Measurements from ENCODE around the gene TGM4. TPM values are rescaled to one million over a fixed set of nuclear protein-coding genes. Genes with fewer than 3 reads are reported as not detected.

Gene TGM4
- polyA plus RNA-seq, 2 donors, result not detected

- 66 to 67% methylated on average over 3 of the region's 3 CpGs for WGBS, 2 donors
- Histone ChIP-seq H3K4me1 (ENCODE audit: control insufficient read depth in 2 of 2, insufficient read depth in 2 of 2, low read length in 1 of 2) (peaks cover 2 to 13% of the 10 kb centered on the region in 2 donors), H3K4me3 (ENCODE audit: low read depth in 1 of 2, low read length in 2 of 2) (no peak overlapping the region), H3K9me3 (ENCODE audit: control insufficient read depth in 2 of 2, insufficient read depth in 1 of 2, low read depth in 1 of 2, low read length in 1 of 2) (no peaks in the 10 kb centered on the region), H3K36me3 (ENCODE audit: control insufficient read depth in 2 of 2, insufficient read depth in 2 of 2, low read length in 1 of 2) (no peaks in the 10 kb centered on the region), H3K27me3 (ENCODE audit: control insufficient read depth in 1 of 2, insufficient read depth in 2 of 2, low read length in 2 of 2) (no peaks in the 10 kb centered on the region), H3K27ac (ENCODE audit: low read depth in 2 of 2, low read length in 1 of 2) (no peak overlapping the region)
Measured at GRCh38 chr3:44890258-44890657, 15.8 kb downstream of the TGM4 start.

- Histone ChIP-seq H3K27ac (ENCODE audit: low read depth in 2 of 2, low read length in 1 of 2) (no peak overlapping the region), H3K9me3 (ENCODE audit: control insufficient read depth in 2 of 2, insufficient read depth in 1 of 2, low read depth in 1 of 2, low read length in 1 of 2) (no peaks in the 10 kb centered on the region), H3K36me3 (ENCODE audit: control insufficient read depth in 2 of 2, insufficient read depth in 2 of 2, low read length in 1 of 2) (no peaks in the 10 kb centered on the region), H3K4me3 (ENCODE audit: low read depth in 1 of 2, low read length in 2 of 2) (no peak overlapping the region), H3K4me1 (ENCODE audit: control insufficient read depth in 2 of 2, insufficient read depth in 2 of 2, low read length in 1 of 2) (peaks cover 2 to 9% of the 10 kb centered on the region in 2 donors), H3K27me3 (ENCODE audit: control insufficient read depth in 1 of 2, insufficient read depth in 2 of 2, low read length in 2 of 2) (no peaks in the 10 kb centered on the region)
- 75 to 77% methylated on average over 3 of the region's 3 CpGs for WGBS, 2 donors
Measured at GRCh38 chr3:44890852-44891251, 16.4 kb downstream of the TGM4 start.

- Histone ChIP-seq H3K27ac (ENCODE audit: low read depth in 2 of 2, low read length in 1 of 2) (no peak overlapping the region), H3K9me3 (ENCODE audit: control insufficient read depth in 2 of 2, insufficient read depth in 1 of 2, low read depth in 1 of 2, low read length in 1 of 2) (no peaks in the 10 kb centered on the region), H3K4me3 (ENCODE audit: low read depth in 1 of 2, low read length in 2 of 2) (no peak overlapping the region), H3K36me3 (ENCODE audit: control insufficient read depth in 2 of 2, insufficient read depth in 2 of 2, low read length in 1 of 2) (no peaks in the 10 kb centered on the region), H3K4me1 (ENCODE audit: control insufficient read depth in 2 of 2, insufficient read depth in 2 of 2, low read length in 1 of 2) (peaks cover 0 to 3% of the 10 kb centered on the region in 2 donors), H3K27me3 (ENCODE audit: control insufficient read depth in 1 of 2, insufficient read depth in 2 of 2, low read length in 2 of 2) (no peaks in the 10 kb centered on the region)
- WGBS, 2 donors, result 54 to 59% methylated on average over 3 of the region's 3 CpGs
Measured at GRCh38 chr3:44892689-44893088, 18.3 kb downstream of the TGM4 start.

- 28 to 38% methylated on average over 2 of the region's 2 CpGs for WGBS, 2 donors
- Histone ChIP-seq H3K27me3 (ENCODE audit: control insufficient read depth in 1 of 2, insufficient read depth in 2 of 2, low read length in 2 of 2) (no peaks in the 10 kb centered on the region), H3K9me3 (ENCODE audit: control insufficient read depth in 2 of 2, insufficient read depth in 1 of 2, low read depth in 1 of 2, low read length in 1 of 2) (no peaks in the 10 kb centered on the region), H3K36me3 (ENCODE audit: control insufficient read depth in 2 of 2, insufficient read depth in 2 of 2, low read length in 1 of 2) (no peaks in the 10 kb centered on the region), H3K27ac (ENCODE audit: low read depth in 2 of 2, low read length in 1 of 2) (no peak overlapping the region), H3K4me3 (ENCODE audit: low read depth in 1 of 2, low read length in 2 of 2) (no peak overlapping the region), H3K4me1 (ENCODE audit: control insufficient read depth in 2 of 2, insufficient read depth in 2 of 2, low read length in 1 of 2) (peaks cover 0 to 3% of the 10 kb centered on the region in 2 donors)
Measured at GRCh38 chr3:44893097-44893496, 18.7 kb downstream of the TGM4 start.

GRCh38 chr3:44894485-44894884 is 20.1 kb downstream of the TGM4 start:
- WGBS, 2 donors, result 55 to 61% methylated on average over 5 of the region's 5 CpGs
- Histone ChIP-seq H3K4me3 (ENCODE audit: low read depth in 1 of 2, low read length in 2 of 2) (no peak overlapping the region), H3K36me3 (ENCODE audit: control insufficient read depth in 2 of 2, insufficient read depth in 2 of 2, low read length in 1 of 2) (no peaks in the 10 kb centered on the region), H3K9me3 (ENCODE audit: control insufficient read depth in 2 of 2, insufficient read depth in 1 of 2, low read depth in 1 of 2, low read length in 1 of 2) (no peaks in the 10 kb centered on the region), H3K27me3 (ENCODE audit: control insufficient read depth in 1 of 2, insufficient read depth in 2 of 2, low read length in 2 of 2) (no peaks in the 10 kb centered on the region), H3K27ac (ENCODE audit: low read depth in 2 of 2, low read length in 1 of 2) (no peak overlapping the region), H3K4me1 (ENCODE audit: control insufficient read depth in 2 of 2, insufficient read depth in 2 of 2, low read length in 1 of 2) (peaks cover 0 to 3% of the 10 kb centered on the region in 2 donors)

GRCh38 chr3:44896440-44896839 is 22.0 kb downstream of the TGM4 start:
- Histone ChIP-seq H3K27me3 (ENCODE audit: control insufficient read depth in 1 of 2, insufficient read depth in 2 of 2, low read length in 2 of 2) (no peaks in the 10 kb centered on the region), H3K36me3 (ENCODE audit: control insufficient read depth in 2 of 2, insufficient read depth in 2 of 2, low read length in 1 of 2) (no peaks in the 10 kb centered on the region), H3K9me3 (ENCODE audit: control insufficient read depth in 2 of 2, insufficient read depth in 1 of 2, low read depth in 1 of 2, low read length in 1 of 2) (no peaks in the 10 kb centered on the region), H3K27ac (ENCODE audit: low read depth in 2 of 2, low read length in 1 of 2) (no peak overlapping the region), H3K4me3 (ENCODE audit: low read depth in 1 of 2, low read length in 2 of 2) (no peak overlapping the region), H3K4me1 (ENCODE audit: control insufficient read depth in 2 of 2, insufficient read depth in 2 of 2, low read length in 1 of 2) (peaks cover 0 to 3% of the 10 kb centered on the region in 2 donors)
- WGBS, 2 donors, result 83 to 95% methylated on average over 2 of the region's 2 CpGs

- no peaks in the 10 kb centered on the region for H3K4me1 ChIP-seq (ENCODE audit: control insufficient read depth in 2 of 2, insufficient read depth in 2 of 2, low read length in 1 of 2)
- no peak overlapping the region for H3K27ac ChIP-seq (ENCODE audit: low read depth in 2 of 2, low read length in 1 of 2)
- H3K4me3 ChIP-seq (ENCODE audit: low read depth in 1 of 2, low read length in 2 of 2), result no peak overlapping the region
- H3K9me3 ChIP-seq (ENCODE audit: control insufficient read depth in 2 of 2, insufficient read depth in 1 of 2, low read depth in 1 of 2, low read length in 1 of 2), result no peaks in the 10 kb centered on the region
- 62 to 65% methylated on average over 13 of the region's 13 CpGs for WGBS, 2 donors
- H3K36me3 ChIP-seq (ENCODE audit: control insufficient read depth in 2 of 2, insufficient read depth in 2 of 2, low read length in 1 of 2), result no peaks in the 10 kb centered on the region
- no peaks in the 10 kb centered on the region for H3K27me3 ChIP-seq (ENCODE audit: control insufficient read depth in 1 of 2, insufficient read depth in 2 of 2, low read length in 2 of 2)
Measured at GRCh38 chr3:44899683-44900367, 25.4 kb downstream of the TGM4 start.

GRCh38 chr3:44902628-44903027 is 28.2 kb downstream of the TGM4 start:
- Histone ChIP-seq H3K36me3 (ENCODE audit: control insufficient read depth in 2 of 2, insufficient read depth in 2 of 2, low read length in 1 of 2) (no peaks in the 10 kb centered on the region), H3K27me3 (ENCODE audit: control insufficient read depth in 1 of 2, insufficient read depth in 2 of 2, low read length in 2 of 2) (no peaks in the 10 kb centered on the region), H3K9me3 (ENCODE audit: control insufficient read depth in 2 of 2, insufficient read depth in 1 of 2, low read depth in 1 of 2, low read length in 1 of 2) (peaks cover 0 to under 1% of the 10 kb centered on the region in 2 donors), H3K4me1 (ENCODE audit: control insufficient read depth in 2 of 2, insufficient read depth in 2 of 2, low read length in 1 of 2) (no peaks in the 10 kb centered on the region), H3K4me3 (ENCODE audit: low read depth in 1 of 2, low read length in 2 of 2) (no peak overlapping the region), H3K27ac (ENCODE audit: low read depth in 2 of 2, low read length in 1 of 2) (no peak overlapping the region)
- 61 to 63% methylated on average over 4 of the region's 4 CpGs for WGBS, 2 donors

GRCh38 chr3:44903314-44903713 is 28.9 kb downstream of the TGM4 start:
- Histone ChIP-seq H3K9me3 (ENCODE audit: control insufficient read depth in 2 of 2, insufficient read depth in 1 of 2, low read depth in 1 of 2, low read length in 1 of 2) (peaks cover 0 to 3% of the 10 kb centered on the region in 2 donors), H3K27me3 (ENCODE audit: control insufficient read depth in 1 of 2, insufficient read depth in 2 of 2, low read length in 2 of 2) (no peaks in the 10 kb centered on the region), H3K36me3 (ENCODE audit: control insufficient read depth in 2 of 2, insufficient read depth in 2 of 2, low read length in 1 of 2) (no peaks in the 10 kb centered on the region), H3K4me1 (ENCODE audit: control insufficient read depth in 2 of 2, insufficient read depth in 2 of 2, low read length in 1 of 2) (no peaks in the 10 kb centered on the region), H3K27ac (ENCODE audit: low read depth in 2 of 2, low read length in 1 of 2) (no peak overlapping the region), H3K4me3 (ENCODE audit: low read depth in 1 of 2, low read length in 2 of 2) (no peak overlapping the region)
- WGBS, 2 donors, result 41 to 57% methylated on average over 2 of the region's 2 CpGs

GRCh38 chr3:44903751-44904150 is 29.3 kb downstream of the TGM4 start:
- Histone ChIP-seq H3K9me3 (ENCODE audit: control insufficient read depth in 2 of 2, insufficient read depth in 1 of 2, low read depth in 1 of 2, low read length in 1 of 2) (peaks cover 0 to 3% of the 10 kb centered on the region in 2 donors), H3K27ac (ENCODE audit: low read depth in 2 of 2, low read length in 1 of 2) (no peak overlapping the region), H3K4me1 (ENCODE audit: control insufficient read depth in 2 of 2, insufficient read depth in 2 of 2, low read length in 1 of 2) (no peaks in the 10 kb centered on the region), H3K4me3 (ENCODE audit: low read depth in 1 of 2, low read length in 2 of 2) (no peak overlapping the region), H3K36me3 (ENCODE audit: control insufficient read depth in 2 of 2, insufficient read depth in 2 of 2, low read length in 1 of 2) (no peaks in the 10 kb centered on the region), H3K27me3 (ENCODE audit: control insufficient read depth in 1 of 2, insufficient read depth in 2 of 2, low read length in 2 of 2) (no peaks in the 10 kb centered on the region)
- 92 to 94% methylated on average over 15 of the region's 15 CpGs for WGBS, 2 donors

All from esophagus (tissue), 2 donors.